Osteocyte (in vitro differentiated cells): Measurements from ENCODE around the gene USP48. TPM values are rescaled to one million over a fixed set of nuclear protein-coding genes. Genes with fewer than 3 reads are reported as not detected.

Experiments used
- DNase-seq: peaks from one replicate; pipeline ENCODE4 v3.0.0; 2021; ENCODE audit warnings: mixed read lengths; ENCODE audit not compliant: unreplicated experiment; ENCODE audit errors: extremely low spot score
- H3K27ac Mint-ChIP-seq: one replicate; pipeline ENCODE4 v1.8.0; 2021; ENCODE audit warnings: mild to moderate bottlenecking, mixed read lengths; ENCODE audit not compliant: unreplicated experiment
- H3K27me3 Mint-ChIP-seq: one replicate; pipeline ENCODE4 v1.8.0; 2021; ENCODE audit warnings: mixed read lengths; ENCODE audit not compliant: unreplicated experiment
- H3K36me3 Mint-ChIP-seq: one replicate; pipeline ENCODE4 v1.8.0; 2021; ENCODE audit warnings: mixed read lengths; ENCODE audit not compliant: unreplicated experiment
- H3K4me1 Mint-ChIP-seq: one replicate; pipeline ENCODE4 v1.8.0; 2021; ENCODE audit warnings: mixed read lengths; ENCODE audit not compliant: unreplicated experiment
- H3K4me3 Mint-ChIP-seq: one replicate; pipeline ENCODE4 v1.8.0; 2021; ENCODE audit warnings: mild to moderate bottlenecking, moderate library complexity, mixed read lengths; ENCODE audit not compliant: unreplicated experiment
- H3K9me3 Mint-ChIP-seq: one replicate; pipeline ENCODE4 v1.8.0; 2021; ENCODE audit warnings: mixed read lengths; ENCODE audit not compliant: unreplicated experiment
- total RNA-seq: library from RNA; stranded (reverse); gene quantifications from 2 replicates; pipeline ENCODE4 v1.2.1, GENCODE V29; 2021
- TF ChIP-seq, protein P1 (sequence below): fragments of 200-600 bp; sonication (generic); IDR thresholded peaks from 2 replicates; pipeline ENCODE4 v1.5.0; 2021; ENCODE audit warnings: antibody characterized with exemption, mild to moderate bottlenecking, moderate library complexity

Gene USP48
- total RNA-seq, 1 donor from 2014 or later: 73.6 TPM

DNA sequence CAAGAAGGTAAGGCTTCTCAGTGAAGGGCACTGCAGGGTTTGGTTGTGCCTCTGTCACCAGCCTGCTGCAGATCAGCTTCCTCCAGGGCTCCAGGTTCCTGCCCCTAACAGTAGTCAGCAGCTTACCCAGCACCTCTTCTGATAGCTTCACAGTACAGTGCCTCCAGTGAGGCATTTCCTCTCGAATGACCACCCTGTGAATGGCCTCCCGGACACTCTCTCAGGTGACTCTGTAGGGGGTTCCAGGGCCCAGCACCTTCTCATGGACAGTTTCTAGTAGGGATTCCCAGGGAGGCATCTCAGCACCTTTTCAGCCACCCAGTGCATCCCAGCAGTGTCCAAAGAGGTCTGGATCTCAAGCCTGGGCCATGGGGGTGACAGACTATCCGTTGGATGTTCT is 28.4 kb downstream of the USP48 start:
- DNase-seq: no peak
- no peak overlapping the region for H3K4me3 Mint-ChIP-seq
- peaks cover 23% of the 10 kb centered on the region for H3K36me3 Mint-ChIP-seq
- peaks cover 3% of the 10 kb centered on the region for H3K4me1 Mint-ChIP-seq
- no peaks in the 10 kb centered on the region for H3K27me3 Mint-ChIP-seq
- TF ChIP-seq, protein P1, sequence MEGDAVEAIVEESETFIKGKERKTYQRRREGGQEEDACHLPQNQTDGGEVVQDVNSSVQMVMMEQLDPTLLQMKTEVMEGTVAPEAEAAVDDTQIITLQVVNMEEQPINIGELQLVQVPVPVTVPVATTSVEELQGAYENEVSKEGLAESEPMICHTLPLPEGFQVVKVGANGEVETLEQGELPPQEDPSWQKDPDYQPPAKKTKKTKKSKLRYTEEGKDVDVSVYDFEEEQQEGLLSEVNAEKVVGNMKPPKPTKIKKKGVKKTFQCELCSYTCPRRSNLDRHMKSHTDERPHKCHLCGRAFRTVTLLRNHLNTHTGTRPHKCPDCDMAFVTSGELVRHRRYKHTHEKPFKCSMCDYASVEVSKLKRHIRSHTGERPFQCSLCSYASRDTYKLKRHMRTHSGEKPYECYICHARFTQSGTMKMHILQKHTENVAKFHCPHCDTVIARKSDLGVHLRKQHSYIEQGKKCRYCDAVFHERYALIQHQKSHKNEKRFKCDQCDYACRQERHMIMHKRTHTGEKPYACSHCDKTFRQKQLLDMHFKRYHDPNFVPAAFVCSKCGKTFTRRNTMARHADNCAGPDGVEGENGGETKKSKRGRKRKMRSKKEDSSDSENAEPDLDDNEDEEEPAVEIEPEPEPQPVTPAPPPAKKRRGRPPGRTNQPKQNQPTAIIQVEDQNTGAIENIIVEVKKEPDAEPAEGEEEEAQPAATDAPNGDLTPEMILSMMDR: no peak
- H3K27ac Mint-ChIP-seq: no peak overlapping the region
- no peaks in the 10 kb centered on the region for H3K9me3 Mint-ChIP-seq

DNA sequence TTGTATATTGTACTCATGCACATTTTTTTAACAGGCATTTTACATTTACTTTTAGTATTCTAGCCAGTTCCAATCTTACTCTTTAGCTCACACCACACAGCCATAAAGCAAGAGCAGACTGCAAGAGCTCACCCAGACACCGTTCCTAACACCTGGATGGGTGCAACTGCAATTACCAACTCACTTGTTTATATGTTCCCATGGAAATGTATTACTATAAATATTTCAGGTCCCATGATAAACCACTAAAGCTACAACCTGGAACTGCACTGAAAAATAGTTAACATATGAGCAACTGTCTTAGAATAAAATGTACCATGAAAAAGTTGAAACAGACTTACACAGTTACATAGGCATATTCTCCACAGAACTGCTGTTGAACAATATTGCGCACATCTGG is 30.8 kb downstream of the USP48 start:
- no peak for DNase-seq
- H3K27ac Mint-ChIP-seq: no peak overlapping the region
- no peaks in the 10 kb centered on the region for H3K4me1 Mint-ChIP-seq
- H3K36me3 Mint-ChIP-seq: peaks cover 27% of the 10 kb centered on the region
- H3K9me3 Mint-ChIP-seq: no peaks in the 10 kb centered on the region
- H3K4me3 Mint-ChIP-seq: no peak overlapping the region
- no peaks in the 10 kb centered on the region for H3K27me3 Mint-ChIP-seq
- TF ChIP-seq, protein P1: no peak

DNA sequence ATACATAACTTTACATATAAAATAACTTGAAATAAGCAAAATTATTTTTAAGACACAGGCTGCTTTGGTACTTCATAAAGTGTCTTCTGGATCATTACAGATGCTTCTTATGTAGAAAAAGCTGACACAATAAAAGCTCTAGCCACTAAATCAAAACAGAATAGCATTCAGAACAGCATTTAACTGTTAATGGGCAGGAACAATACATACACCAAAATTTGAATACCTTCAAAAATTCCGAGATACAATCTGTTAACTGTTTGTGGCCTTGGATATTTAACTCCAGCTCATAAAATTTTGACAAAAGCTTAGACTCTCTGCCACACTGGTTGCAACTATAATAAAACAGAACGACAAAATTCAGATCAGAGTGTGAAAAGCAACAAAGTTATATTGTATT is 31.7 kb downstream of the USP48 start:
- no peak for DNase-seq
- Mint-ChIP-seq H3K9me3 (no peaks in the 10 kb centered on the region), H3K27ac (no peak overlapping the region), H3K27me3 (no peaks in the 10 kb centered on the region), H3K4me3 (no peak overlapping the region), H3K36me3 (peaks cover 29% of the 10 kb centered on the region), H3K4me1 (no peaks in the 10 kb centered on the region)
- TF ChIP-seq, protein P1: no peak

DNA sequence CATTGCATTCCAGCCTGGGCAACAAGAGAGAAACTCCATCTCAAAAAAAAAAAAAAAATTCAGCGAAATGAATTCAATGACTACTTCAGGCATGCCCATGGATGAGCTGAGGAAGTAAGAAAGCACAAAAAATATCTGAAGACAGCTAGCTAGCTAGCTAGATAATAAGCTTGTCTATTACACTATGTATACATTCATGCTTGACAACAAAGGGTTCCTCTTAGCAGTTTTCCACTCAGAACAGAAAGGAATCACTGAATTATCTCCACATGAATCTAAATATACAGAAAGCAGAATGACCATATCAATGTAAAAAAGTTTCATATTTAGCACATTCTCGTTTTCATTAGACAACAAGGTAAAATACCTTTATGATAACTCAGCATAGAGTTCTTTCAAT is 32.1 kb downstream of the USP48 start:
- DNase-seq: no peak
- TF ChIP-seq, protein P1: no peak
- H3K9me3 Mint-ChIP-seq: no peaks in the 10 kb centered on the region
- no peaks in the 10 kb centered on the region for H3K27me3 Mint-ChIP-seq
- no peak overlapping the region for H3K4me3 Mint-ChIP-seq
- peaks cover 1% of the 10 kb centered on the region for H3K4me1 Mint-ChIP-seq
- no peak overlapping the region for H3K27ac Mint-ChIP-seq
- peaks cover 29% of the 10 kb centered on the region for H3K36me3 Mint-ChIP-seq

DNA sequence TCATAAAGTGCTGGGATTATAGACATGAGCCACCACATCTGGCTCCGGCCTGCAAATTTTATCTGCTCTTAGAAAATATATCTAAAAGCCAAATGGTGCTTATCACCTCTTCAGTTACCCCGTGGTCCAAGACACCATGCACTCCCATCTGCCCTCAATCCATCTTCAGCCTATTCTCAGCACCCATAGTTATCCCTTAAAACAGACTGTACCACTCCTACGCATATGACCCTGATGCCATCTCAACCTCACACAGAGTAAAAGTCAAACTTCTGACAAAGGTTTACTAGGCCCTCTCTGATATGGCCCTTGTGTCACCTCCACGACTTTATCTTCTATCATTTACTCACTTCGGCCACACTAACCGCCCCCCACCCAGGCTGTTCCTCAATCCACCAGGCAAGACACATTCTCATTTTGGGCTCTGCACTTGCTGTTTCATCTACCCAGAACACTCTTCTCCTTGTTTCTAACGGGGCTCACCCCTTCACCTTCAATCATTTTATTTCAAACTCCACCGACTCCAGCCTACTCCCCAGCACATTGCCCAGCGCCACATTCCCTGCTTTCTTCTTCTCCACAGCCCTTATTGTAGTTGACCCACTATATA is 33.0 kb downstream of the USP48 start:
- Mint-ChIP-seq H3K9me3 (no peaks in the 10 kb centered on the region), H3K36me3 (peaks cover 28% of the 10 kb centered on the region), H3K27ac (no peak overlapping the region), H3K27me3 (no peaks in the 10 kb centered on the region), H3K4me3 (no peak overlapping the region), H3K4me1 (peaks cover 5% of the 10 kb centered on the region)
- no peak for DNase-seq
- TF ChIP-seq, protein P1: no peak
